ENCODE data around the gene ARHGEF7.

DNA sequence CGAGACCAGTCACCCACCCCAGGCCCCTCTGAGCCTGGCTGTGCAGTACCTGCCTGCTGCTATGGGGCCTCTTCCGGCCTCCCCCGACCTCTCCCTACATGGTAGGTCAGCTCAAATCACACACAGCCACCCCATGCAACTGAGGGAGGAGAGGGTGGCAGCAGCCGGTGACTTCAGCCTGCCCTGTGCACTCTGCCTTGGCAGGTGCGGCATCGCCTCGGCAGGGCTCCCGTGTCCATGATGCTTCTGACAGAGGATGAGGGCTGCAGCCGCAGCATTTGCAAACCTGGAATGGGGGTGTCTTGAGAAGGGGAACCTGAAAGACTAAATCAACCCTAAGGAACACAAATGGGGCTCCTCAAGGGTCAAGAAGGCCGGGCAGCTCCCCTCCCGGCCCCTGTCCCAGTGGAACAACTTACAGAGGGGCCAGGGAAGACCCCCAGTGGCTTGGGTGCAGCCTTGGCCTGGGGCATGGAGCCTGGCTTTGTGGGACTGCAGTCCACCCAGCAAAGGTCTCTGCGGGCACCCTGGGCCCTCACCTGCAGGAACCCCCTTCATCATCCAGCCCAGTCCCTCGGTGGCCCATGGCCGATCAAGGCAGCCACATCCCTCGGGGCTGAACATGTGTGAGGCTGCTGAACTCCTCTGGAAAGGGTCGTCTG is 212.0 kb downstream of the ARHGEF7 start:
- TF ChIP-seq, protein P1, sequence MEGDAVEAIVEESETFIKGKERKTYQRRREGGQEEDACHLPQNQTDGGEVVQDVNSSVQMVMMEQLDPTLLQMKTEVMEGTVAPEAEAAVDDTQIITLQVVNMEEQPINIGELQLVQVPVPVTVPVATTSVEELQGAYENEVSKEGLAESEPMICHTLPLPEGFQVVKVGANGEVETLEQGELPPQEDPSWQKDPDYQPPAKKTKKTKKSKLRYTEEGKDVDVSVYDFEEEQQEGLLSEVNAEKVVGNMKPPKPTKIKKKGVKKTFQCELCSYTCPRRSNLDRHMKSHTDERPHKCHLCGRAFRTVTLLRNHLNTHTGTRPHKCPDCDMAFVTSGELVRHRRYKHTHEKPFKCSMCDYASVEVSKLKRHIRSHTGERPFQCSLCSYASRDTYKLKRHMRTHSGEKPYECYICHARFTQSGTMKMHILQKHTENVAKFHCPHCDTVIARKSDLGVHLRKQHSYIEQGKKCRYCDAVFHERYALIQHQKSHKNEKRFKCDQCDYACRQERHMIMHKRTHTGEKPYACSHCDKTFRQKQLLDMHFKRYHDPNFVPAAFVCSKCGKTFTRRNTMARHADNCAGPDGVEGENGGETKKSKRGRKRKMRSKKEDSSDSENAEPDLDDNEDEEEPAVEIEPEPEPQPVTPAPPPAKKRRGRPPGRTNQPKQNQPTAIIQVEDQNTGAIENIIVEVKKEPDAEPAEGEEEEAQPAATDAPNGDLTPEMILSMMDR (IDR thresholded peaks at IDR 0.05; ENCODE audit: insufficient read depth, low read length, poor library complexity, severe bottlenecking): no peak
- TF ChIP-seq EZH2phosphoT487 (conservative IDR thresholded peaks at IDR 0.05; ENCODE audit: low read length): no peak

Data from SU-DHL-6 (cell line).